NCI-H146 treated with DMSO at 0.1 percent for 48 hours (cell line): ENCODE results near the gene PXN.

Experiments
- DNase-seq: peaks from one replicate; lab custom pipeline; 2025; ENCODE audit not compliant: unreplicated experiment; lab: John Stamatoyannopoulos, UW

The PXN gene

GRCh38 chr12:120265473-120266179 is at the start of gene PXN:
Gene PXN, minus strand, starts transcription at chr12:120265730. Its CDS starts 101 bp downstream, at chr12:120265629.
- DNase-seq: peak; percentile 41

GRCh38 chr12:120314220-120314619 is 48.7 kb upstream of the PXN start:
- DNase-seq: no peak

GRCh38 chr12:120301962-120302815 is 36.7 kb upstream of the PXN start, which contains the start of gene SIRT4:
Gene SIRT4, plus strand, starts transcription at chr12:120302321. Its CDS starts 1,241 bp downstream, at chr12:120303562.
- peak; percentile 92 for DNase-seq

GRCh38 chr12:120292661-120293531 is 27.4 kb upstream of the PXN start, which contains the start of gene RNU4-1:
Gene RNU4-1, minus strand, starts transcription at chr12:120293237.
- DNase-seq: peak; percentile 93

GRCh38 chr12:120292411-120292660 is 26.8 kb upstream of the PXN start:
- no peak for DNase-seq

- peak; percentile 59 for DNase-seq
These were observed 25.2 kb upstream of the PXN start for GRCh38 chr12:120290609-120291305.

GRCh38 chr12:120287491-120287890 is 22.0 kb upstream of the PXN start:
- DNase-seq: no peak

GRCh38 chr12:120286768-120287490 is 21.4 kb upstream of the PXN start:
- DNase-seq: no peak

- DNase-seq: no peak
These were observed 18.9 kb upstream of the PXN start for GRCh38 chr12:120284381-120284780.

GRCh38 chr12:120283318-120283717 is 17.8 kb upstream of the PXN start:
- no peak for DNase-seq

- no peak for DNase-seq
These were observed 12.9 kb upstream of the PXN start for GRCh38 chr12:120278137-120279069.

- no peak for DNase-seq
These were observed 11.2 kb upstream of the PXN start for GRCh38 chr12:120276734-120277133.

GRCh38 chr12:120267736-120268135 is 2.2 kb upstream of the PXN start:
- DNase-seq: no peak

- DNase-seq: no peak
These were observed 795 bp upstream of the PXN start for GRCh38 chr12:120266180-120266870.

GRCh38 chr12:120264904-120265472 is 542 bp downstream of the PXN start:
- DNase-seq: no peak

GRCh38 chr12:120264086-120264903 is 1.2 kb downstream of the PXN start:
- DNase-seq: no peak

- no peak for DNase-seq
These were observed 1.8 kb downstream of the PXN start for GRCh38 chr12:120263748-120264085.
